Smooth muscle cell of trachea (primary cell): ENCODE measurements around the gene IL20. TPM values are rescaled to one million over a fixed set of nuclear protein-coding genes. Genes with fewer than 3 reads are reported as not detected.

Source experiments
- total RNA-seq: library from RNA; depleted of rRNA; stranded (reverse); fragments of >200 nt; gene quantifications from 2 replicates; pipeline ENCODE4 v1.2.1, GENCODE V29; 2014

The IL20 gene
- not detected in 2 replicates for total RNA-seq

DNA sequence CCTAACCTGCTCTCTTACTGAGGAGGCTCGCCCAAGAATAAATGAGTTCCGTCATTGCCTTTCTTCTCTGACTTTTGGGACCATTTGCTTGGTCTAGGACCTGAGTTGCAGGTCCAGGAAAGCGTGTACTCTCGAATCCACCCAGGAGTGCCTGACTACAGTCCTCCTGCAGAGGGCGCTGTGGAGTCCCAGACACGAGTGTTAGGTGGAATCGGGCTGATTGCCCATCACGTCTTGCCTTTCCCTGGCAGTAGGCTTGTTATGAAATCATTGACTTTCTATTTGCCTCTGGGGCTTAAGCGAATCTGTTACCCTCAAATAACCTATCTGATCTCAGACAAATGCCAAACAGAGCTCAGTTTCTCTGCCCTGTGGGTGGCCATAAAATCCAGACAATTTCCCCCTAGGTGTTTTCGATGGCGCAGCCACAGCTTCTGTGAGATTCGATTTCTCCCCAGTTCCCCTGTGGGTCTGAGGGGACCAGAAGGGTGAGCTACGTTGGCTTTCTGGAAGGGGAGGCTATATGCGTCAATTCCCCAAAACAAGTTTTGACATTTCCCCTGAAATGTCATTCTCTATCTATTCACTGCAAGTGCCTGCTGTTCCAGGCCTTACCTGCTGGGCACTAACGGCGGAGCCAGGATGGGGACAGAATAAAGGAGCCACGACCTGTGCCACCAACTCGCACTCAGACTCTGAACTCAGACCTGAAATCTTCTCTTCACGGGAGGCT, at the start of gene IL20:
Gene IL20, plus strand, starts transcription at position 685 of the 733 bp plus-strand sequence. CDS start 230 bp downstream, outside the sequence.

DNA sequence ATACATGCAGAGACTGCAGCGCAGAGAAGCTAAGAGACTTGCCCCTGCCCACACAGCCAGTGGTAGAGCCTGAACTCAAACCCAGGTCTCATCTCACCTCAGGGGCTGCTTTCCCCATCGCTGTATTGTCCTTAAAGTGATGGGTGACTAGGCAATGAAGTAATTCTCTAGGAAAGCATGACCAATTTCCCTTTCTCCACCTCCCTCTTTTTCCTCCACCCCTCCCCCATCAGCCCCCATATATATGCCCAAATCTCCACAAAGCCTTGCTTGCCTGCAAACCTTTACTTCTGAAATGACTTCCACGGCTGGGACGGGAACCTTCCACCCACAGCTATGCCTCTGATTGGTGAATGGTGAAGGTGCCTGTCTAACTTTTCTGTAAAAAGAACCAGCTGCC, 31.8 kb downstream of the IL20 start, which contains the start of gene IL24:
Gene IL24, plus strand, starts transcription at position 269 of the 400 bp plus-strand sequence. CDS start 390 bp downstream, outside the sequence.

Other genes with a start within 250 kb of the IL20 start
- gene DYRK3, start 230.1 kb upstream of the IL20 start, total RNA-seq, result 31.7 and 37.2 TPM in 2 replicates
- gene MAPKAPK2, start 180.7 kb upstream of the IL20 start, total RNA-seq, result 38.3 and 52.4 TPM in 2 replicates
- not detected in 2 replicates for gene IL19, start 94.8 kb upstream of the IL20 start, total RNA-seq
- gene IL10, start 93.1 kb upstream of the IL20 start, total RNA-seq, result not detected in 2 replicates
- under 0.01 TPM in 1 of 2 replicates, not detected in the other for gene IL24, start 31.8 kb downstream of the IL20 start, total RNA-seq
- gene FCMR, start 56.3 kb downstream of the IL20 start, total RNA-seq, result 0.29 TPM in 1 of 2 replicates, not detected in the other
- gene PIGR, start 80.8 kb downstream of the IL20 start, total RNA-seq, result not detected in 2 replicates
- not detected in 2 replicates for gene FCAMR, start 104.8 kb downstream of the IL20 start, total RNA-seq
- gene C1orf116, start 167.1 kb downstream of the IL20 start, total RNA-seq, result not detected in 2 replicates
- gene YOD1, start 185.6 kb downstream of the IL20 start, total RNA-seq, result 5.1 and 6.0 TPM in 2 replicates
- 5.3 and 5.5 TPM in 2 replicates for gene PFKFB2, start 187.7 kb downstream of the IL20 start, total RNA-seq
- gene C4BPB, start 223.2 kb downstream of the IL20 start, total RNA-seq, result not detected in 2 replicates
- not detected in 2 replicates for gene C4BPA, start 238.6 kb downstream of the IL20 start, total RNA-seq